Activated T-helper 17 cell treated with anti-CD3 and anti-CD28 coated beads, Interleukin-2, amount 50 U/mL, for 72 hours (primary cell): Measurements from ENCODE around the gene FRYL. TPM values are rescaled to one million over a fixed set of nuclear protein-coding genes. Genes with fewer than 3 reads are reported as not detected.

ENCODE experiments used
- ATAC-seq: fragments of 150-1000 bp; cut with Tn5 transposase; replicated peaks from 2 replicates; pipeline ENCODE4 v1.10.0; 2021; ENCODE audit warnings: mild to moderate bottlenecking, moderate library complexity
- H3K27ac Mint-ChIP-seq: one replicate; pipeline ENCODE4 v1.8.0; 2022; ENCODE audit warnings: mixed read lengths
- H3K27me3 Mint-ChIP-seq: one replicate; pipeline ENCODE4 v1.8.0; 2022; ENCODE audit warnings: mixed read lengths
- H3K36me3 Mint-ChIP-seq: one replicate; pipeline ENCODE4 v1.8.0; 2022; ENCODE audit warnings: low read depth, mild to moderate bottlenecking, mixed read lengths
- H3K4me1 Mint-ChIP-seq: one replicate; pipeline ENCODE4 v1.8.0; 2022; ENCODE audit warnings: mixed read lengths
- H3K4me3 Mint-ChIP-seq: one replicate; pipeline ENCODE4 v1.8.0; 2022; ENCODE audit warnings: mild to moderate bottlenecking, mixed read lengths
- H3K9me3 Mint-ChIP-seq: one replicate; pipeline ENCODE4 v1.8.0; 2022; ENCODE audit warnings: mixed read lengths
- total RNA-seq, 2 donors: library from RNA; stranded (reverse); gene quantifications; one replicate each; pipeline ENCODE4 v1.2.3, GENCODE V29; 2022

Gene FRYL
- total RNA-seq, 2 donors from 2014 or later: 75.0 to 83.1 TPM

- Mint-ChIP-seq H3K36me3 (peaks cover 89% of the 10 kb centered on the region), H3K27me3 (no peaks in the 10 kb centered on the region)
Measured at GRCh38 chr4:48554606-48555005, 225.5 kb downstream of the FRYL start.

GRCh38 chr4:48553720-48554119 lies 226.4 kb downstream of the FRYL start:
- Mint-ChIP-seq H3K4me3 (no peak overlapping the region), H3K9me3 (no peaks in the 10 kb centered on the region), H3K4me1 (no peaks in the 10 kb centered on the region), H3K27ac (no peak overlapping the region), H3K27me3 (no peaks in the 10 kb centered on the region), H3K36me3 (peaks cover 89% of the 10 kb centered on the region)
- no peak for ATAC-seq

More at GRCh38 chr4:48554606-48555005, 225.5 kb downstream of the FRYL start:
- no peak for ATAC-seq
- Mint-ChIP-seq H3K9me3 (peaks cover 4% of the 10 kb centered on the region), H3K27ac (no peak overlapping the region), H3K4me3 (no peak overlapping the region), H3K4me1 (peaks cover 4% of the 10 kb centered on the region)

GRCh38 chr4:48546336-48546735 lies 233.7 kb downstream of the FRYL start:
- no peak for ATAC-seq
- no peaks in the 10 kb centered on the region for H3K4me1 Mint-ChIP-seq
- no peaks in the 10 kb centered on the region for H3K27me3 Mint-ChIP-seq
- H3K27ac Mint-ChIP-seq: no peak overlapping the region
- H3K4me3 Mint-ChIP-seq: no peak overlapping the region
- peaks cover 91% of the 10 kb centered on the region for H3K36me3 Mint-ChIP-seq
- no peaks in the 10 kb centered on the region for H3K9me3 Mint-ChIP-seq

GRCh38 chr4:48543796-48544195 lies 236.3 kb downstream of the FRYL start:
- H3K27me3 Mint-ChIP-seq: no peaks in the 10 kb centered on the region
- no peaks in the 10 kb centered on the region for H3K4me1 Mint-ChIP-seq
- H3K27ac Mint-ChIP-seq: no peak overlapping the region
- no peaks in the 10 kb centered on the region for H3K9me3 Mint-ChIP-seq
- no peak overlapping the region for H3K4me3 Mint-ChIP-seq
- H3K36me3 Mint-ChIP-seq: peaks cover 91% of the 10 kb centered on the region
- ATAC-seq: no peak

- no peak overlapping the region for H3K27ac Mint-ChIP-seq
Measured at GRCh38 chr4:48542888-48543287, 237.2 kb downstream of the FRYL start.

GRCh38 chr4:48539597-48539996 lies 240.5 kb downstream of the FRYL start:
- H3K9me3 Mint-ChIP-seq: no peaks in the 10 kb centered on the region
- H3K4me3 Mint-ChIP-seq: no peak overlapping the region
- ATAC-seq: no peak
- no peaks in the 10 kb centered on the region for H3K4me1 Mint-ChIP-seq
- no peaks in the 10 kb centered on the region for H3K27me3 Mint-ChIP-seq
- peaks cover 91% of the 10 kb centered on the region for H3K36me3 Mint-ChIP-seq
- H3K27ac Mint-ChIP-seq: no peak overlapping the region

More at GRCh38 chr4:48542888-48543287, 237.2 kb downstream of the FRYL start:
- Mint-ChIP-seq H3K36me3 (peaks cover 88% of the 10 kb centered on the region), H3K4me1 (no peaks in the 10 kb centered on the region), H3K9me3 (no peaks in the 10 kb centered on the region), H3K27me3 (no peaks in the 10 kb centered on the region), H3K4me3 (no peak overlapping the region)
- no peak for ATAC-seq

GRCh38 chr4:48538358-48538757 lies 241.7 kb downstream of the FRYL start:
- no peak for ATAC-seq
- Mint-ChIP-seq H3K9me3 (no peaks in the 10 kb centered on the region), H3K4me1 (no peaks in the 10 kb centered on the region), H3K27ac (no peak overlapping the region), H3K36me3 (peaks cover 91% of the 10 kb centered on the region), H3K27me3 (no peaks in the 10 kb centered on the region), H3K4me3 (no peak overlapping the region)

- Mint-ChIP-seq H3K9me3 (no peaks in the 10 kb centered on the region), H3K36me3 (peaks cover 98% of the 10 kb centered on the region), H3K4me1 (no peaks in the 10 kb centered on the region), H3K4me3 (no peak overlapping the region), H3K27ac (no peak overlapping the region), H3K27me3 (no peaks in the 10 kb centered on the region)
- ATAC-seq: no peak
Measured at GRCh38 chr4:48526406-48526805, 253.7 kb downstream of the FRYL start.

GRCh38 chr4:48518143-48518542 lies 261.9 kb downstream of the FRYL start:
- no peak overlapping the region for H3K27ac Mint-ChIP-seq
- no peaks in the 10 kb centered on the region for H3K27me3 Mint-ChIP-seq
- H3K9me3 Mint-ChIP-seq: no peaks in the 10 kb centered on the region
- H3K36me3 Mint-ChIP-seq: peaks cover 91% of the 10 kb centered on the region
- H3K4me1 Mint-ChIP-seq: no peaks in the 10 kb centered on the region
- no peak overlapping the region for H3K4me3 Mint-ChIP-seq
- no peak for ATAC-seq

GRCh38 chr4:48509543-48509942 lies 270.5 kb downstream of the FRYL start:
- no peak overlapping the region for H3K27ac Mint-ChIP-seq
- no peaks in the 10 kb centered on the region for H3K9me3 Mint-ChIP-seq
- ATAC-seq: no peak
- no peaks in the 10 kb centered on the region for H3K4me1 Mint-ChIP-seq
- peaks cover 88% of the 10 kb centered on the region for H3K36me3 Mint-ChIP-seq
- H3K27me3 Mint-ChIP-seq: no peaks in the 10 kb centered on the region
- H3K4me3 Mint-ChIP-seq: no peak overlapping the region

GRCh38 chr4:48506716-48507115 lies 273.4 kb downstream of the FRYL start:
- Mint-ChIP-seq H3K4me1 (no peaks in the 10 kb centered on the region), H3K27me3 (no peaks in the 10 kb centered on the region), H3K9me3 (no peaks in the 10 kb centered on the region), H3K36me3 (peaks cover 90% of the 10 kb centered on the region), H3K27ac (no peak overlapping the region), H3K4me3 (no peak overlapping the region)
- no peak for ATAC-seq

GRCh38 chr4:48504352-48504751 lies 275.7 kb downstream of the FRYL start:
- ATAC-seq: no peak
- Mint-ChIP-seq H3K4me3 (no peak overlapping the region), H3K27me3 (no peaks in the 10 kb centered on the region), H3K4me1 (peaks cover 2% of the 10 kb centered on the region), H3K9me3 (no peaks in the 10 kb centered on the region), H3K36me3 (peaks cover 89% of the 10 kb centered on the region), H3K27ac (no peak overlapping the region)

- H3K4me3 Mint-ChIP-seq: no peak overlapping the region
- no peaks in the 10 kb centered on the region for H3K9me3 Mint-ChIP-seq
- no peak overlapping the region for H3K27ac Mint-ChIP-seq
- H3K36me3 Mint-ChIP-seq: peaks cover 89% of the 10 kb centered on the region
- no peak for ATAC-seq
- peaks cover 6% of the 10 kb centered on the region for H3K4me1 Mint-ChIP-seq
- H3K27me3 Mint-ChIP-seq: no peaks in the 10 kb centered on the region
Measured at GRCh38 chr4:48504026-48504330, 276.1 kb downstream of the FRYL start.

- H3K27ac Mint-ChIP-seq: no peak overlapping the region
Measured at GRCh38 chr4:48503233-48504025, 276.6 kb downstream of the FRYL start.

GRCh38 chr4:48499551-48500066 lies 280.5 kb downstream of the FRYL start:
- Mint-ChIP-seq H3K4me1 (peaks cover 6% of the 10 kb centered on the region), H3K27me3 (no peaks in the 10 kb centered on the region), H3K4me3 (no peak overlapping the region), H3K9me3 (no peaks in the 10 kb centered on the region), H3K27ac (no peak overlapping the region), H3K36me3 (peaks cover 84% of the 10 kb centered on the region)
- ATAC-seq: peak; percentile 80

More at GRCh38 chr4:48503233-48504025, 276.6 kb downstream of the FRYL start:
- ATAC-seq: no peak
- Mint-ChIP-seq H3K9me3 (no peaks in the 10 kb centered on the region), H3K36me3 (peaks cover 89% of the 10 kb centered on the region), H3K4me3 (no peak overlapping the region), H3K4me1 (peaks cover 6% of the 10 kb centered on the region), H3K27me3 (no peaks in the 10 kb centered on the region)
